Activated CD4-positive, alpha-beta T cell treated with anti-CD3 and anti-CD28 coated beads, Interleukin-2, amount 50 U/mL, for 24 hours (primary cell): ENCODE measurements around the gene COL8A1.
"Not testable (repeated sequence)": the region's sequence is repeated elsewhere in the genome, so short reads cannot be mapped to it uniquely, and the experiment has no call there.

Experiments
- DNase-seq, 2 donors: peaks; one replicate each; pipeline ENCODE4 v3.0.0-alpha.2; 2020; ENCODE audit warnings: low read depth in 1 of 2, low spot score in 1 of 2

Gene COL8A1

GRCh38 chr3:99708207-99708745 lies 69.9 kb downstream of the COL8A1 start:
- DNase-seq = no peak

GRCh38 chr3:99709686-99710085 lies 71.3 kb downstream of the COL8A1 start:
- DNase-seq = no peak

- no peak for DNase-seq
Observed at GRCh38 chr3:99710094-99710493, 71.7 kb downstream of the COL8A1 start.

- no peak for DNase-seq
Observed at GRCh38 chr3:99711351-99711750, 73.0 kb downstream of the COL8A1 start.

GRCh38 chr3:99712291-99712954 lies 74.0 kb downstream of the COL8A1 start:
- DNase-seq = no peak

- DNase-seq = no peak
Observed at GRCh38 chr3:99713440-99713839, 75.0 kb downstream of the COL8A1 start.

- DNase-seq = no peak
Observed at GRCh38 chr3:99714146-99714545, 75.8 kb downstream of the COL8A1 start.

- no peak for DNase-seq
Observed at GRCh38 chr3:99714575-99714974, 76.2 kb downstream of the COL8A1 start.

- no peak for DNase-seq
Observed at GRCh38 chr3:99716463-99716995, 78.1 kb downstream of the COL8A1 start.

GRCh38 chr3:99720985-99721632 lies 82.7 kb downstream of the COL8A1 start:
- DNase-seq = no peak

GRCh38 chr3:99721633-99722007 lies 83.2 kb downstream of the COL8A1 start:
- no peak for DNase-seq

- no peak for DNase-seq
Observed at GRCh38 chr3:99724276-99724675, 85.9 kb downstream of the COL8A1 start.

GRCh38 chr3:99730870-99731269 lies 92.5 kb downstream of the COL8A1 start:
- DNase-seq = no peak

- DNase-seq = no peak
Observed at GRCh38 chr3:99731499-99731898, 93.1 kb downstream of the COL8A1 start.

GRCh38 chr3:99740371-99740770 lies 102.0 kb downstream of the COL8A1 start:
- DNase-seq = not testable (repeated sequence)

- no peak for DNase-seq
Observed at GRCh38 chr3:99741588-99741987, 103.2 kb downstream of the COL8A1 start.

GRCh38 chr3:99747915-99748314 lies 109.5 kb downstream of the COL8A1 start:
- no peak for DNase-seq

- no peak for DNase-seq
Observed at GRCh38 chr3:99751649-99752048, 113.3 kb downstream of the COL8A1 start.

- no peak for DNase-seq
Observed at GRCh38 chr3:99753268-99753975, 115.0 kb downstream of the COL8A1 start.

GRCh38 chr3:99755831-99756230 lies 117.4 kb downstream of the COL8A1 start:
- no peak for DNase-seq

- no peak for DNase-seq
Observed at GRCh38 chr3:99757966-99758365, 119.6 kb downstream of the COL8A1 start.
